CD4-positive, alpha-beta T cell (primary cell): ENCODE data around the gene AUP1. TPM values are rescaled to one million over a fixed set of nuclear protein-coding genes. Genes with fewer than 3 reads are reported as not detected.

Source experiments
- ATAC-seq: fragments of 200-7000 bp; cut with Tn5 transposase; one replicate; pipeline ENCODE4 v1.10.0; 2022; ENCODE audit warnings: mild to moderate bottlenecking; ENCODE audit not compliant: poor library complexity
- CTCF ChIA-PET: fragments of 350-600 bp; sonication (Branson Sonifier 250); formaldehyde crosslinking; loops from one replicate; lab custom pipeline; 2021; ENCODE audit warnings: antibody characterized with exemption, inconsistent platforms; lab: Charles Lee
- POLR2A ChIA-PET: fragments of 350-600 bp; sonication (Branson Sonifier 250); formaldehyde crosslinking; loops from one replicate; lab custom pipeline; 2021; ENCODE audit warnings: antibody characterized with exemption, inconsistent platforms; lab: Charles Lee
- DNase-seq, 14 experiments: peaks; one replicate each; pipeline ENCODE4 v3.0.0-alpha.2; 2013 to 2020; ENCODE audit warnings: mixed read lengths in 2 of 14
- H3K27ac ChIP-seq, 2 donors: one replicate each; pipeline versions ENCODE4 v1.5.1 to v1.7.0; 2013; ENCODE audit warnings: low read length in 2 of 2, low read depth in 1 of 2, mild to moderate bottlenecking in 1 of 2
- H3K27me3 ChIP-seq, 2 experiments: 1 replicate in 1 of 2; 2 replicates in 1 of 2; pipeline versions ENCODE4 v1.6.1 to v1.7.0; 2013; ENCODE audit warnings: low read length in 2 of 2, control low read depth in 1 of 2, mild to moderate bottlenecking in 1 of 2, moderate library complexity in 1 of 2; ENCODE audit not compliant: insufficient read depth in 2 of 2, control insufficient read depth in 1 of 2
- H3K36me3 ChIP-seq: one replicate; pipeline ENCODE4 v1.6.1; 2013; ENCODE audit warnings: low read length, control low read depth; ENCODE audit not compliant: insufficient read depth
- H3K4me1 ChIP-seq: one replicate; pipeline ENCODE4 v1.6.1; 2013; ENCODE audit warnings: low read length, control low read depth; ENCODE audit not compliant: insufficient read depth
- H3K4me3 ChIP-seq: one replicate; pipeline ENCODE4 v1.5.1; 2013; ENCODE audit warnings: mild to moderate bottlenecking, low read length, moderate library complexity
- H3K9me3 ChIP-seq, 2 experiments: 1 replicate in 1 of 2; 2 replicates in 1 of 2; pipeline versions ENCODE4 v1.6.1 to v1.7.0; 2013; ENCODE audit warnings: low read length in 2 of 2, mild to moderate bottlenecking in 2 of 2, control low read depth in 1 of 2, moderate library complexity in 1 of 2; ENCODE audit not compliant: control insufficient read depth in 1 of 2, insufficient read depth in 1 of 2
- H3K27ac Mint-ChIP-seq: one replicate; pipeline ENCODE4 v1.8.0; 2020; ENCODE audit warnings: mixed read lengths
- H3K27me3 Mint-ChIP-seq: one replicate; pipeline ENCODE4 v1.8.0; 2021; ENCODE audit warnings: mixed read lengths
- H3K36me3 Mint-ChIP-seq: one replicate; pipeline ENCODE4 v1.8.0; 2021; ENCODE audit warnings: low read depth, mixed read lengths
- H3K4me1 Mint-ChIP-seq: one replicate; pipeline ENCODE4 v1.8.0; 2021; ENCODE audit warnings: low read depth, mixed read lengths
- H3K4me3 Mint-ChIP-seq: one replicate; pipeline ENCODE4 v1.8.0; 2020; ENCODE audit warnings: mild to moderate bottlenecking, mixed read lengths
- H3K9me3 Mint-ChIP-seq: one replicate; pipeline ENCODE4 v1.8.0; 2020; ENCODE audit warnings: mixed read lengths
- intact Hi-C, 2 experiments: fragments of 100-400 bp; cut with DNase I in 1 of 2; cut with micrococcal nuclease in 1 of 2; formaldehyde crosslinking; loops; one replicate each; pipeline versions ENCODE4 v1.15.1 to v1.9.0; 2023 to 2025; cut with DNase I, micrococcal nuclease
- total RNA-seq, 174 experiments: library from RNA in 2 of 174; stranded (reverse) in 2 of 174; gene quantifications; one replicate each; pipeline ENCODE4 v1.2.3 and lab custom pipeline; 2021 to 2026
- TF ChIP-seq, protein P1 (sequence below): fragments of 200-600 bp; IDR thresholded peaks from one replicate; pipeline ENCODE4 v1.8.0; 2022; ENCODE audit warnings: antibody characterized with exemption, mild to moderate bottlenecking

AUP1 gene
- total RNA-seq, 2 experiments from 2014 or later = 162 to 170 TPM

DNA sequence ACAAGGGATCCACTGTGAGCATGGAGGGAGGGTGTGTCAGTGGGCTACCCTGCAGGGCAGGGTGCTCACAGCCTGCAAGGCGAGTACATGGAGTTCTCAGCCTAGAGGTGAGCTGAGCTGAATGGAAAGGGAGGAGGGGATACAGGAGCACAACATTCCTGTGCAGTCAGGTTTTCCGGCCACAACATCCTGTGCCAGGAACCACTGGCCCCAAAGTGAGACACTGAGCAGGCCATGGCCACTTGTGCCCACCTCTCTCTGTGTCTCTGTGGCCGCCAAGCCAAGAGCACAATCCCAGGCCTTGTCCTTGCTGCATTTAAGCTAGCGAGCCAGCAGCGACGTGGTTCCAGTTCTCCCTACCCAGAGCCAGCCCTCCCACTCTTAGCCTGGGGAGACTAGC lies 31.1 kb upstream of the AUP1 start:
- intact Hi-C loops = no loop called here
- H3K36me3 ChIP-seq = peaks cover 12% of the 10 kb centered on the region
- ATAC-seq (no peak), DNase-seq (no peak)
- H3K4me1 ChIP-seq = peaks cover 8% of the 10 kb centered on the region
- POLR2A ChIA-PET = no interaction called here
- Mint-ChIP-seq H3K9me3 (no peaks in the 10 kb centered on the region), H3K36me3 (peaks cover 6% of the 10 kb centered on the region), H3K4me3 (no peak overlapping the region), H3K27me3 (peaks cover 37% of the 10 kb centered on the region), H3K27ac (no peak overlapping the region), H3K4me1 (no peaks in the 10 kb centered on the region)
- H3K27ac ChIP-seq = no peak overlapping the region
- no peak overlapping the region for H3K4me3 ChIP-seq
- H3K27me3 ChIP-seq = no peaks in the 10 kb centered on the region
- TF ChIP-seq, protein P1, sequence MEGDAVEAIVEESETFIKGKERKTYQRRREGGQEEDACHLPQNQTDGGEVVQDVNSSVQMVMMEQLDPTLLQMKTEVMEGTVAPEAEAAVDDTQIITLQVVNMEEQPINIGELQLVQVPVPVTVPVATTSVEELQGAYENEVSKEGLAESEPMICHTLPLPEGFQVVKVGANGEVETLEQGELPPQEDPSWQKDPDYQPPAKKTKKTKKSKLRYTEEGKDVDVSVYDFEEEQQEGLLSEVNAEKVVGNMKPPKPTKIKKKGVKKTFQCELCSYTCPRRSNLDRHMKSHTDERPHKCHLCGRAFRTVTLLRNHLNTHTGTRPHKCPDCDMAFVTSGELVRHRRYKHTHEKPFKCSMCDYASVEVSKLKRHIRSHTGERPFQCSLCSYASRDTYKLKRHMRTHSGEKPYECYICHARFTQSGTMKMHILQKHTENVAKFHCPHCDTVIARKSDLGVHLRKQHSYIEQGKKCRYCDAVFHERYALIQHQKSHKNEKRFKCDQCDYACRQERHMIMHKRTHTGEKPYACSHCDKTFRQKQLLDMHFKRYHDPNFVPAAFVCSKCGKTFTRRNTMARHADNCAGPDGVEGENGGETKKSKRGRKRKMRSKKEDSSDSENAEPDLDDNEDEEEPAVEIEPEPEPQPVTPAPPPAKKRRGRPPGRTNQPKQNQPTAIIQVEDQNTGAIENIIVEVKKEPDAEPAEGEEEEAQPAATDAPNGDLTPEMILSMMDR = no peak
- CTCF ChIA-PET = no interaction called here
- peaks cover 0 to 4% of the 10 kb centered on the region in 2 experiments for H3K9me3 ChIP-seq

DNA sequence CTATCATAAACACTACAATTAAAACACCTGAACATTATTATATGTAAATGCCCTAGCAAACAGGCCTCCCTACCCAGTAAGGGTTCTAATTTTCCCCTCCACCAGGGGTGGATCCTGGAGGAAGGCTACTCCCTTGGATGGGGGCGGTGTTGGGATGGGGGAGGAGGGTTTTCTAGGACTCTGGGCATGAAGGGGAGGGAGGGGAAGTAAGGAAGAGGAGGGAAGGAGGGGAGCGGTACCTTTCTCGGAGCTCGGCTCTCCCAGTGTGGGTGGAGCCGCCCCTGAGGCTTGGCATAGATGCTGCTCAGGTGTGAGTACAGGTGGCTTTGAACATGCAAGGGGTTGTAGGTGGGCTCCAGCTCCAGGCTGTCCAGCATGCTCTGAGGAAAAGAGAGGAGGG lies 30.4 kb upstream of the AUP1 start:
- H3K27me3 Mint-ChIP-seq = peaks cover 36% of the 10 kb centered on the region
- no peaks in the 10 kb centered on the region for H3K9me3 Mint-ChIP-seq
- no peak overlapping the region for H3K4me3 ChIP-seq
- DNase-seq (no peak), ATAC-seq (no peak)
- no peak overlapping the region for H3K27ac ChIP-seq
- peaks cover 12% of the 10 kb centered on the region for H3K36me3 ChIP-seq
- H3K4me3 Mint-ChIP-seq = no peak overlapping the region
- intact Hi-C loops = loop anchor here in 1 of 2 experiments (10.0 kb wide), 1 partner anchor 95 kb away; the partner anchor contains the start of gene SEMA4F
- H3K4me1 ChIP-seq = peaks cover 15% of the 10 kb centered on the region
- TF ChIP-seq, protein P1 = no peak
- ChIA-PET POLR2A (no interaction called here), CTCF (no interaction called here)
- H3K36me3 Mint-ChIP-seq = peaks cover 11% of the 10 kb centered on the region
- no peak overlapping the region for H3K27ac Mint-ChIP-seq
- no peaks in the 10 kb centered on the region for H3K27me3 ChIP-seq
- H3K9me3 ChIP-seq = peaks cover 0 to 4% of the 10 kb centered on the region in 2 experiments
- peaks cover 5% of the 10 kb centered on the region for H3K4me1 Mint-ChIP-seq

DNA sequence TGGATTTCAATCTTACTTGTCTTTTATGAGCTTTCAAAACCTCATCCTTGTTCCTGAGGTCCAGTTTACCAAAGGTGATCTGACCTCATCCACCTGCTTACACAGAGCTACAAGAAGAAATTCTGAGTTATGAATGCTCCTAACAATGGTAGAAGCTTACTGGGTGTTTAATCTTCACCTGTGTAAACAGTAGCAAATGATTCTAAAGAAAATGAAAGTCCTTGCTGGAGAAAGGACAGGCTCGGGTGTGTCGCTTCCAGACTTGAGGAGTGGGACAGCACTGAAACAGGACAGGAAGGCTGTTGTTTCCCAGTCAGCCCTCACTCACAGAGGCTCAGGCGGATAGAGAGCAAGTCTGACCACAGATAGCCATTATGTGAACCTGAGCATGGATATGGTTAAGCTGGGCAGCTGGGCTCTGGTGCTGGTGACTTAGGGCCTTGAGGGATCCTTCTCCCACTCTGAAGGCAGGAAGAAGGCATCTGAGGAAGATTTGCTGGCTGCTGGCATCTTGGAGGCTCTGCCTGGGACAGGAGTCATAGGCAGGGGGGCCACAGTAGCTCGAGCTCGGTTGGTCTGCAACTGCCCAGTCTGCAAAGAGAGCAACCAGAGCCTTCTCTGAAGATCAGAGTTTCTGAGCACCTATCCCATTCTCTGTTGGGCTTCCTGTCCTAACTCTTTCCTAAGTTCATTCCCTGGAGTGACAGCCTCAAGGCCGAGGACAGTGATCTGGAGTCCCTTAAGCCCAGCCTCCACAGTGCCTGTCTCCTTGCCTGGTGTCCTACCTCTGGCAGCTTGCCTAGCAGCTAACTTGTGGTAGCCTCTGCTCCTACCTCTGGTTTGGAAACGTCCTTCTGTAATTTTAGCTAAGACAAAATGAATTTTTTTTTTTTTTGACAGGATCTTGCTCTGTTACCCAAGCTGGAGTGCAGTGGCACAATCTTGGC lies 29.1 kb upstream of the AUP1 start:
- peaks cover 12% of the 10 kb centered on the region for H3K36me3 ChIP-seq
- TF ChIP-seq, protein P1 = no peak
- Mint-ChIP-seq H3K36me3 (peaks cover 14% of the 10 kb centered on the region), H3K27me3 (peaks cover 25% of the 10 kb centered on the region), H3K4me3 (peak overlapping the region; percentile 25), H3K9me3 (no peaks in the 10 kb centered on the region), H3K27ac (no peak overlapping the region), H3K4me1 (peaks cover 7% of the 10 kb centered on the region)
- peaks cover 0 to 4% of the 10 kb centered on the region in 2 experiments for H3K9me3 ChIP-seq
- ChIA-PET POLR2A (interaction anchor here (1.9 kb wide), 1 partner anchor 9 kb away, joined by 5 read pairs; no protein-coding TSS in a partner anchor), CTCF (no interaction called here)
- intact Hi-C loops = loop anchor here in 1 of 2 experiments (10.0 kb wide), 1 partner anchor 96 kb away; the partner anchor contains the start of gene SEMA4F
- H3K27me3 ChIP-seq = no peaks in the 10 kb centered on the region
- no peak overlapping the region for H3K4me3 ChIP-seq
- H3K4me1 ChIP-seq = peaks cover 25% of the 10 kb centered on the region
- no peak overlapping the region for H3K27ac ChIP-seq
- ATAC-seq = no peak
- no peak for DNase-seq
